ENCODE data around the gene ZC2HC1B.

ZC2HC1B gene

GRCh38 chr6:143934331-143934730, 70.1 kb downstream of the ZC2HC1B start:
- Mint-ChIP-seq H3K36me3 (ENCODE audit: low read depth) (no peaks in the 10 kb centered on the region), H3K4me3 (no peak overlapping the region), H3K27me3 (ENCODE audit: low read depth) (no peaks in the 10 kb centered on the region), H3K4me1 (peaks cover 26% of the 10 kb centered on the region), H3K27ac (peak overlapping the region in 2 of 3 experiments; percentile 25 to 66), H3K9me3 (peaks cover 28% of the 10 kb centered on the region)
- TF ChIP-seq CTCF (IDR thresholded peaks at IDR 0.05; ENCODE audit: unreplicated experiment in 3 of 3), result no peak

GRCh38 chr6:143934867-143935266, 70.6 kb downstream of the ZC2HC1B start:
- H3K4me1 Mint-ChIP-seq, result peaks cover 29% of the 10 kb centered on the region
- H3K27me3 Mint-ChIP-seq (ENCODE audit: low read depth), result no peaks in the 10 kb centered on the region
- no peaks in the 10 kb centered on the region for H3K36me3 Mint-ChIP-seq (ENCODE audit: low read depth)
- peak overlapping the region in 2 of 3 experiments; percentile 25 to 66 for H3K27ac Mint-ChIP-seq
- no peak overlapping the region for H3K4me3 Mint-ChIP-seq
- TF ChIP-seq CTCF (IDR thresholded peaks at IDR 0.05; ENCODE audit: unreplicated experiment in 3 of 3), result no peak
- peaks cover 23% of the 10 kb centered on the region for H3K9me3 Mint-ChIP-seq

GRCh38 chr6:143936347-143936746, 72.1 kb downstream of the ZC2HC1B start:
- H3K36me3 Mint-ChIP-seq (ENCODE audit: low read depth), result no peaks in the 10 kb centered on the region

GRCh38 chr6:143936778-143937667, 72.7 kb downstream of the ZC2HC1B start:
- Mint-ChIP-seq H3K4me1 (peaks cover 29% of the 10 kb centered on the region), H3K27me3 (ENCODE audit: low read depth) (peaks cover 4% of the 10 kb centered on the region), H3K36me3 (ENCODE audit: low read depth) (no peaks in the 10 kb centered on the region)

More at GRCh38 chr6:143936347-143936746, 72.1 kb downstream of the ZC2HC1B start:
- Mint-ChIP-seq H3K27ac (peak overlapping the region in 2 of 3 experiments; percentile 26 to 72), H3K4me3 (no peak overlapping the region), H3K9me3 (peaks cover 13% of the 10 kb centered on the region), H3K27me3 (ENCODE audit: low read depth) (peaks cover under 1% of the 10 kb centered on the region), H3K4me1 (peaks cover 29% of the 10 kb centered on the region)
- no peak for TF ChIP-seq CTCF (IDR thresholded peaks at IDR 0.05; ENCODE audit: unreplicated experiment in 3 of 3)

GRCh38 chr6:143937668-143937970, 73.3 kb downstream of the ZC2HC1B start:
- peaks cover 6% of the 10 kb centered on the region for H3K9me3 Mint-ChIP-seq
- TF ChIP-seq CTCF (IDR thresholded peaks at IDR 0.05; ENCODE audit: unreplicated experiment in 3 of 3), result no peak

More at GRCh38 chr6:143936778-143937667, 72.7 kb downstream of the ZC2HC1B start:
- H3K27ac Mint-ChIP-seq, result peak overlapping the region in 2 of 3 experiments; percentile 26 to 72
- no peak for TF ChIP-seq CTCF (IDR thresholded peaks at IDR 0.05; ENCODE audit: unreplicated experiment in 3 of 3)
- H3K9me3 Mint-ChIP-seq, result peaks cover 10% of the 10 kb centered on the region
- H3K4me3 Mint-ChIP-seq, result no peak overlapping the region

More at GRCh38 chr6:143937668-143937970, 73.3 kb downstream of the ZC2HC1B start:
- Mint-ChIP-seq H3K4me3 (no peak overlapping the region), H3K27ac (peak overlapping the region in 2 of 3 experiments; percentile 65 to 72), H3K4me1 (peaks cover 29% of the 10 kb centered on the region), H3K27me3 (ENCODE audit: low read depth) (peaks cover 4% of the 10 kb centered on the region), H3K36me3 (ENCODE audit: low read depth) (no peaks in the 10 kb centered on the region)
